D341Med (cell line): Measurements from ENCODE around the gene RPIA.
"Not testable (repeated sequence)": the region's sequence is repeated elsewhere in the genome, so short reads cannot be mapped to it uniquely, and the experiment has no call there.

Experiments used
- DNase-seq: peaks from one replicate; pipeline ENCODE4 v3.0.0; 2012; ENCODE audit warnings: low spot score

RPIA gene

DNA sequence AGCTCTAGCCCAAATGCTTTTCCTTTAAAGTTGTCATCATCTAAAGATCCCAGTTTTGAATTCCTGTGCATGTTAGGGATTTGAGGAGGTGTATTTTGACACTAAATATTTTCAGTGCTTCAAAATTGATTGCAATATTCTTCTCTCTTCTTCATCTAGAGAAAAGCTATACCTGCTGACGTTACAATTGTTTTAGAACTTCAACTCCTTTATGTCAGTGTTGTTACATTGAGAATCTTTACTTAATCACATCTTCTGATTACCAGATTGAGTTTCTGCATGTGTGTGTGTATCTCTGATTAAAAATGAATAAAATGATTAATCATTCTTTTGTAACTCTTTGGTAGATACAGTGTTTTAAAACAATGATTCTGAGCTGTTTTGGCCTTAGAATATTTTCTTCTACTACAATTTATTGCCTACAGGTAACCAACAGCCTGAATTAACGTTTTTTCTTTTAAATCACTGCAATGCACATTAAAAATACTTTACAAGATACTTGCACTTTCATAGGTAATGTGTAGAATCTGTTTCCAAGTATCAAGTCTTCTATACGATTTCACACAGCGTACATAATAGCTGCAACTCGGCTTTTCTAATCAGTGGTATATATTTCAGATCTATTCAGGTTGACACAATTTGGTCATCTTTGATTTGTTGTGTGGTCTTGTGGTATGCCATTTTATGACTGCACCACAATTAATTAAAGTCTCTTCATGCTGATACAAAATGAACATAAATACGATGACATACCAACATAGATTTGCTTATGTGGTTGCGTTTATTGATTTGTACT is 82.0 kb downstream of the RPIA start:
- not testable (repeated sequence) for DNase-seq

DNA sequence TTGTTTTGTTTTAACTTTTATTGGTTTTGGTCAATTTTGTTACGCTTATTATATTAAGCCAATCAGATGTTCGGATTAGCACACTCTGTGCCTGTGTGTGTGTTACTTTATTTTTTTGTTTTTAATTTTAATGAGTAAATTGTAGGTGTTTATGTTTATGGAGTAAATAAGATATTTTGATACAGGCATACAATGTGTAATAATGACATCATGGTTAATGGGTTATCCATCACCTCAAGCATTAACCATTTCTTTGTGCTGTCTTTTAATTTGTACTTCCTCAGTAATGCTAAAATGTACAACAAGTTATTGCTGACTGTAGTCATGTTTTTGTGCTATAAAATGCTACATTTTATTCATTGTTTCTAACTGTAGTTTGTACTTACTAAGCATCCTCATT is 97.7 kb downstream of the RPIA start:
- not testable (repeated sequence) for DNase-seq

DNA sequence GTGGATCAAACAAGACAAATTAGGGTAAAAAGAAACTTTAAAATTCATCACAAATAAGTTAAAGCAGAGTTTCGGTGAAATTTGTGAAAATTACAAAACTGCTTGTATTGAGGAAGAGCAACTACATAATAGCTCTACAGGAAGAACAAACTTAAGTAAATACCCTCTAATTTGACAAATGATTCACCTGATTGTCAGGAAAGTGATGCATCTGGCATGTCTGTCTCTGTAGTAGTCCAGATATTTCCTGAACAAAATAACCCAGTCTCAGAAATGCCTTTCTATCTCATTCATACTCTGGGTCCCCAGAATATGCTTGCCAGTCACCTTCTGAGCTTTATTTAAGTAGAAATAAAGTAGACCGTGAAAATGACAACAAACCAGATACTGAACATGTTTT is 104.5 kb downstream of the RPIA start:
- DNase-seq: not testable (repeated sequence)

DNA sequence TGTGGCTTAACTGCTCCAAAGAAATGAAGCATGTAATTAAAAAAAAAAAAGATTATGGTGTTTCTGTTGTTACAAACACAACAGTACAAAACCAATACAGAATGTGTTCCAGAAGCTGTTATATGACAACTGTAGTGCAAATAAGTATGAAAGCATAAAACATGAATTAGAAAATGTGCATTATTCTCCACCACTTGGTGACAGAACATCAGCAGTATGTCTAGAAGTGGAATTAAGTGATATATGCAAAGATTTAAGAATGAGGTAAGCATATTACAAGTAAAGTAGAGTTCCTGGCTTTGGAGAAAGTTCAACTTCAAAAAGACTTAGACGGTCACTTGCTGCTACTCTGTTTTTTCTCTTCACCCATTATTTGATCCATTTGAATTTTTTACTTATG is 105.0 kb downstream of the RPIA start:
- DNase-seq: not testable (repeated sequence)

DNA sequence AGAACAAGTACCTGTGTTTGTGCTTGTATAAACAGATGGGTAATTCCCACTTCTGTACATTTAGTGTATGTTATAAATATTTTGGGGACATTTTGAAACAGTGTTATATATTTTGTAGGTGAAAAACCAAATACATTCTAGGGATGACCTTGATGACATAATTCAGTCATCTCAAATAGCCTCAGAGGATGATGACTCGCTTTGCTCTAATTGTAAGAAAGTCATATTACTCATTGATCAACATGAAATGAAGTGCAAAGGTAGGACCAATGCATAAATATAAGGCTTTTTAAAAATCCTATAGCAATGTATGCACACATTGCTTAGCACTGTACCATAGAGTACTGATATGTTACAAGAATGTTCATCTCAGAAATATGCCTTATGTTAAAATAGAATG is 105.7 kb downstream of the RPIA start:
- DNase-seq: not testable (repeated sequence)
